Loucy (cell line): Measurements from ENCODE around the gene CTIF.

ENCODE experiments used
- EZH2phosphoT487 ChIP-seq: fragments of 200-600 bp; IDR thresholded peaks from 2 replicates; pipeline ENCODE4 v1.6.1; 2018; ENCODE audit warnings: antibody characterized with exemption, mild to moderate bottlenecking, moderate library complexity, borderline replicate concordance
- TF ChIP-seq, protein P1 (sequence below): fragments of 200-600 bp; sonication (generic); conservative IDR thresholded peaks from 2 replicates; pipeline ENCODE4 v1.5.1; 2014; ENCODE audit warnings: mild to moderate bottlenecking, antibody characterized with exemption, low read length

- TF ChIP-seq, protein P1, sequence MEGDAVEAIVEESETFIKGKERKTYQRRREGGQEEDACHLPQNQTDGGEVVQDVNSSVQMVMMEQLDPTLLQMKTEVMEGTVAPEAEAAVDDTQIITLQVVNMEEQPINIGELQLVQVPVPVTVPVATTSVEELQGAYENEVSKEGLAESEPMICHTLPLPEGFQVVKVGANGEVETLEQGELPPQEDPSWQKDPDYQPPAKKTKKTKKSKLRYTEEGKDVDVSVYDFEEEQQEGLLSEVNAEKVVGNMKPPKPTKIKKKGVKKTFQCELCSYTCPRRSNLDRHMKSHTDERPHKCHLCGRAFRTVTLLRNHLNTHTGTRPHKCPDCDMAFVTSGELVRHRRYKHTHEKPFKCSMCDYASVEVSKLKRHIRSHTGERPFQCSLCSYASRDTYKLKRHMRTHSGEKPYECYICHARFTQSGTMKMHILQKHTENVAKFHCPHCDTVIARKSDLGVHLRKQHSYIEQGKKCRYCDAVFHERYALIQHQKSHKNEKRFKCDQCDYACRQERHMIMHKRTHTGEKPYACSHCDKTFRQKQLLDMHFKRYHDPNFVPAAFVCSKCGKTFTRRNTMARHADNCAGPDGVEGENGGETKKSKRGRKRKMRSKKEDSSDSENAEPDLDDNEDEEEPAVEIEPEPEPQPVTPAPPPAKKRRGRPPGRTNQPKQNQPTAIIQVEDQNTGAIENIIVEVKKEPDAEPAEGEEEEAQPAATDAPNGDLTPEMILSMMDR, result no peak
- TF ChIP-seq EZH2phosphoT487, result no peak
Measured at GRCh38 chr18:48699761-48700160, 160.9 kb downstream of the CTIF start.
